ENCODE results near the gene KCNK17. TPM values are rescaled to one million over a fixed set of nuclear protein-coding genes. Genes with fewer than 3 reads are reported as not detected.
A peak's percentile ranks its signal among the peaks of the same experiment; 100 is the strongest.

Gene KCNK17
- total and polyA plus RNA-seq, 7 donors: 0.17 to 1.4 (median 1.1) TPM; not detected in 4

DNA sequence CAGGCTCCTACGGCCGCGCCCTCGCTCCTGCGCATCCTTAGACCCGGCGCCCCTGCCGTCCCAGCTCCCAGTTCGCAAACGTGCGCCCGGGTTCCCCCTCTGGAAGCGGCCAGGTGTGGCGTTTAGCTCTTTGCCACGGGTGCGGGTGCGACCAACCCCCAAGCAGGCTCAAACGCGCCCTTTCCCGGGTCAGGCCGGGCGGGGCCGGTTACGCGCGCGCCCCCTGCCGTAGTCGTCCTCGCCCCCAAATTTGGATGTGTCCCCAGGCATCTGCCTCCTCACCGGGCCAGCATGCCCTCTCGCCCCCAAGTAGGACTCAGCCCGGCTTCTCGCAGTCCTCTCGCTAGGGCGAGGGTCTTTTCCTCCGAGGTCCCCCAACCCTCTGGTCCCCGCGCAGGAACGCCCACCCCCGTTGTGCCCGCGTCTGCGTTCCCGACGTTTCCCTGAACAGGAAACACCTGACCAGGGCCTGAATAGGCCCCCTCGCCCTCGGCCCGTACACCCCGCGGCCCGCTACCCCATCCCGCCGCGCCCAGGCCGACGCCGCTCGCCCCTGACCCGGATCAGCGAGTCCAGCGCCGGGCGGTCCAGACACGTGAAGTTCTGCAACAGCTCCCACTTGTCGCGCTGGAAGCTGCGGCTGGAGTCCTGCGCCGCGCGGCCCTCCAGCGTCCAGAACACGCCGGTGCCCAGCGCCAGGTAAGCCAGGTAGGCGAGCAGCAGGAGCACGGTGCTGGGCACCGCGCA, 520 bp downstream of the KCNK17 start:
- WGBS, 2 donors: 1 to 2% methylated on average over 80 of the region's 80 CpGs
- H3K36me3 ChIP-seq: no peaks in the 10 kb centered on the region
- TF ChIP-seq EP300 (IDR thresholded peaks at IDR 0.05) (no peak), CTCF (IDR thresholded peaks at IDR 0.05) (no peak), POLR2AphosphoS5 (IDR thresholded peaks at IDR 0.05) (no peak), POLR2A (IDR thresholded peaks at IDR 0.05) (no peak)
- H3K9me3 ChIP-seq: no peaks in the 10 kb centered on the region
- H3K27me3 ChIP-seq: peaks cover 21 to 57% (median 37%) of the 10 kb centered on the region in 3 donors
- H3K4me1 ChIP-seq: peaks cover 0 to 19% (median 15%) of the 10 kb centered on the region in 4 donors
- peak overlapping the region in 3 of 4 donors; percentile 16 to 30 (median 28) for H3K4me3 ChIP-seq
- intact Hi-C loops (cut with DNase I): loop anchor here (5.0 kb wide), 1 partner anchor 441 kb away; no protein-coding TSS in a partner anchor
- no peak overlapping the region for H3K27ac ChIP-seq
- DNase-seq: no peak

DNA sequence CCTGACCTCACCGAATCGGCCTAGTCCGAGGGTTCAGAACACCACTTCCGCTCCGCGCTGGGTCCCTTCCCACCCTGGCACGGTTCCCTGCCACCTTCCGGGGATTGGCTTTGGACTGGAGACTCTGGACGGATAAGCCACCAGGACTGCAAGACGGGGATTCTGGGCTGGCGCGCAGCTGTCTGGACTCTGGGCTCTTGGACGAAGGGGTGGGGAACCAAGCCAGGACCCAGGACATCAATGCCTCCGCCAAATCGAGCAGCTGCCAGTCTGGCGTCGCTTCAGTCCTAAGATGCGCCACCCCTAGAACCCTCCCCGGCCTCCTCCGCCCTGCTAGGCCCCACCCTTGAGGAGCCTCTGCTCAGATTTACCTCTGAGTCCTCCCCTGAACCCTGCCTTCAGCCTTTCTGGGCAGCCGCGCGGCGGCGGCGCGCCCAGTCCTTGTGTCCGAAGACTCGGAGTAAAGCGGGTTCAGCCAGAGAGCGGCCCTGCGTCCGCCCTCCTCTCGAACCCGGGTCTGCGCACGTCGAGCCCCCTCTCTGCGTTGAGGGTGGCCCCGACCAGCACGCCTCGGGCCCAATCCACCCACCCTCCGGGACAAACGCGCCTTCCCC, 1.2 kb downstream of the KCNK17 start:
- H3K9me3 ChIP-seq: no peaks in the 10 kb centered on the region
- 5 to 16% methylated on average over 45 of the region's 45 CpGs for WGBS, 2 donors
- peaks cover 0 to 19% (median 15%) of the 10 kb centered on the region in 4 donors for H3K4me1 ChIP-seq
- intact Hi-C loops (cut with DNase I): loop anchor here (5.0 kb wide), 1 partner anchor 441 kb away; no protein-coding TSS in a partner anchor
- H3K27me3 ChIP-seq: peaks cover 21 to 57% (median 37%) of the 10 kb centered on the region in 3 donors
- H3K4me3 ChIP-seq: peak overlapping the region in 3 of 4 donors; percentile 16 to 30 (median 28)
- TF ChIP-seq POLR2A (IDR thresholded peaks at IDR 0.05) (no peak), CTCF (IDR thresholded peaks at IDR 0.05) (no peak), EP300 (IDR thresholded peaks at IDR 0.05) (no peak), POLR2AphosphoS5 (IDR thresholded peaks at IDR 0.05) (no peak)
- no peak for DNase-seq
- H3K36me3 ChIP-seq: no peaks in the 10 kb centered on the region
- H3K27ac ChIP-seq: no peak overlapping the region

DNA sequence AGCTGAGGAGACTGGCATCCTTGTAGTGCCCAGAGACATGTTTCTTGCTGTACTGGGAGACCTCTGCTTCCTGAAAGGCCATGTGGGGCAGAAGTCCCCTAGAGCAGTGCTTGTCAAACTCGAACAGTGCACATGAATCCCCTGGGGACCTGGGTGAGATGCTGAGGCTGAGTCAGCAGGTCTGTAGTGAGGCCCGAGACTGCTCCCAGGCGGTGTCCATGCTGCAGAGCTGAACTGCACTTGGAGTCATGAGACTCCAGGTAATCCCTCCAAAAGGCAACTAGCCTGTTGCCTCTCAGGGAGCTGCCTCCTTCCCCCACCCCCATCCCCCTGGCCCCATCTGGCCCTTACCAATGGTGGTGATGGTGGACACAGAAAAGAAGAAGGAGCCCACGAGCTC, 3.7 kb downstream of the KCNK17 start:
- Histone ChIP-seq H3K4me3 (no peak overlapping the region), H3K27me3 (peaks cover 21 to 55% (median 37%) of the 10 kb centered on the region in 3 donors), H3K27ac (no peak overlapping the region), H3K36me3 (no peaks in the 10 kb centered on the region), H3K9me3 (no peaks in the 10 kb centered on the region), H3K4me1 (peaks cover 0 to 19% (median 15%) of the 10 kb centered on the region in 4 donors)
- DNase-seq: no peak
- no peak for TF ChIP-seq EP300 (IDR thresholded peaks at IDR 0.05)
- TF ChIP-seq CTCF (IDR thresholded peaks at IDR 0.05): no peak
- TF ChIP-seq POLR2A (IDR thresholded peaks at IDR 0.05): no peak
- no peak for TF ChIP-seq POLR2AphosphoS5 (IDR thresholded peaks at IDR 0.05)
- intact Hi-C loops (cut with DNase I): loop anchor here (5.0 kb wide), 1 partner anchor 438 kb away; no protein-coding TSS in a partner anchor
- 66 to 75% methylated on average over 4 of the region's 4 CpGs for WGBS, 2 donors

- intact Hi-C loops (cut with DNase I): loop anchor here (5.0 kb wide), 1 partner anchor 438 kb away; no protein-coding TSS in a partner anchor
- TF ChIP-seq CTCF (IDR thresholded peaks at IDR 0.05): peak; percentile 56 to 81 (median 75)
- no peak for TF ChIP-seq POLR2A (IDR thresholded peaks at IDR 0.05)
- TF ChIP-seq EP300 (IDR thresholded peaks at IDR 0.05): no peak
- no peak for TF ChIP-seq POLR2AphosphoS5 (IDR thresholded peaks at IDR 0.05)
- WGBS, 2 donors: 40 to 55% methylated on average over 7 of the region's 7 CpGs
- H3K27me3 ChIP-seq: peaks cover 21 to 50% (median 37%) of the 10 kb centered on the region in 3 donors
- H3K4me3 ChIP-seq: no peak overlapping the region
- H3K9me3 ChIP-seq: no peaks in the 10 kb centered on the region
- no peaks in the 10 kb centered on the region for H3K36me3 ChIP-seq
- DNase-seq: peak; percentile 77
- H3K27ac ChIP-seq: no peak overlapping the region
- peaks cover 0 to 19% (median 15%) of the 10 kb centered on the region in 4 donors for H3K4me1 ChIP-seq
Measured at GRCh38 chr6:39309942-39310531, 4.2 kb downstream of the KCNK17 start.

All from sigmoid colon (tissue), 7 donors.